ENCODE measurements around the gene PHACTR3. TPM values are rescaled to one million over a fixed set of nuclear protein-coding genes. Genes with fewer than 3 reads are reported as not detected.

PHACTR3 gene
- total and polyA plus RNA-seq, 10 donors = 1.4 to 15.0 (median 8.6) TPM

- H3K36me3 ChIP-seq = no peaks in the 10 kb centered on the region
- H3K4me3 ChIP-seq = no peak overlapping the region
- DNase-seq = no peak
- intact Hi-C loops (cut with DNase I; ENCODE audit: low total_unique reads) = no loop called here
- peaks cover 0 to 26% (median 0%) of the 10 kb centered on the region in 7 donors for H3K27me3 ChIP-seq (replicated peaks in 1 of 7)
- no peaks in the 10 kb centered on the region for H3K4me1 ChIP-seq
- H3K27ac ChIP-seq = no peak overlapping the region
- H3K9me3 ChIP-seq = no peaks in the 10 kb centered on the region
- TF ChIP-seq POLR2AphosphoS5 (IDR thresholded peaks at IDR 0.05) (no peak), POLR2A (IDR thresholded peaks at IDR 0.05) (no peak), CTCF (IDR thresholded peaks at IDR 0.05 in 8 of 11, conservative IDR thresholded peaks at IDR 0.05 in 3 of 11) (no peak)
- WGBS, 5 donors = 50 to 73% (median 57%) methylated on average over 8 of the region's 8 CpGs
Observed at GRCh38 chr20:59630526-59630925, 26.2 kb downstream of the PHACTR3 start.

- 86 to 92% (median 89%) methylated on average over 13 to 14 of the region's 14 CpGs for WGBS, 5 donors
- H3K27me3 ChIP-seq (replicated peaks in 1 of 7) = peaks cover 0 to 38% (median 0%) of the 10 kb centered on the region in 7 donors
- no peaks in the 10 kb centered on the region for H3K9me3 ChIP-seq
- H3K4me3 ChIP-seq = no peak overlapping the region
- TF ChIP-seq CTCF (IDR thresholded peaks at IDR 0.05 in 8 of 11, conservative IDR thresholded peaks at IDR 0.05 in 3 of 11) (no peak), POLR2AphosphoS5 (IDR thresholded peaks at IDR 0.05) (no peak), POLR2A (IDR thresholded peaks at IDR 0.05) (no peak)
- DNase-seq = peak; percentile 47
- H3K36me3 ChIP-seq = no peaks in the 10 kb centered on the region
- no peaks in the 10 kb centered on the region for H3K4me1 ChIP-seq
- H3K27ac ChIP-seq = no peak overlapping the region
- intact Hi-C loops (cut with DNase I; ENCODE audit: low total_unique reads) = no loop called here
Observed at GRCh38 chr20:59631751-59632540, 27.6 kb downstream of the PHACTR3 start.

GRCh38 chr20:59632541-59633113 is 28.3 kb downstream of the PHACTR3 start:
- Histone ChIP-seq H3K36me3 (no peaks in the 10 kb centered on the region), H3K9me3 (no peaks in the 10 kb centered on the region), H3K27me3 (replicated peaks in 1 of 7) (peaks cover 0 to 43% (median 0%) of the 10 kb centered on the region in 7 donors), H3K27ac (no peak overlapping the region), H3K4me3 (no peak overlapping the region), H3K4me1 (no peaks in the 10 kb centered on the region)
- 71 to 79% (median 77%) methylated on average over 8 of the region's 8 CpGs for WGBS, 5 donors
- TF ChIP-seq CTCF (IDR thresholded peaks at IDR 0.05 in 8 of 11, conservative IDR thresholded peaks at IDR 0.05 in 3 of 11) (no peak), POLR2AphosphoS5 (IDR thresholded peaks at IDR 0.05) (no peak), POLR2A (IDR thresholded peaks at IDR 0.05) (no peak)
- intact Hi-C loops (cut with DNase I; ENCODE audit: low total_unique reads) = no loop called here
- DNase-seq = no peak

GRCh38 chr20:59633656-59634251 is 29.4 kb downstream of the PHACTR3 start:
- intact Hi-C loops (cut with DNase I; ENCODE audit: low total_unique reads) = no loop called here
- H3K9me3 ChIP-seq = no peaks in the 10 kb centered on the region
- H3K4me3 ChIP-seq = no peak overlapping the region
- no peak overlapping the region for H3K27ac ChIP-seq
- DNase-seq = no peak
- peaks cover 0 to 36% (median 0%) of the 10 kb centered on the region in 7 donors for H3K27me3 ChIP-seq (replicated peaks in 1 of 7)
- WGBS, 5 donors = 92 to 98% (median 93%) methylated on average over 6 of the region's 6 CpGs
- no peak for TF ChIP-seq CTCF (IDR thresholded peaks at IDR 0.05 in 8 of 11, conservative IDR thresholded peaks at IDR 0.05 in 3 of 11)
- no peak for TF ChIP-seq POLR2A (IDR thresholded peaks at IDR 0.05)
- TF ChIP-seq POLR2AphosphoS5 (IDR thresholded peaks at IDR 0.05) = no peak
- no peaks in the 10 kb centered on the region for H3K36me3 ChIP-seq
- no peaks in the 10 kb centered on the region for H3K4me1 ChIP-seq

Measured in spleen (tissue), 11 donors.